ENCODE measurements around the gene VAMP8.

Gene VAMP8

GRCh38 chr2:85583667-85584353, 6.4 kb downstream of the VAMP8 start:
- peak overlapping the region; percentile 75 for H3K9ac ChIP-seq (ENCODE audit: low read depth, low read length)
- H4K20me1 ChIP-seq (ENCODE audit: insufficient read depth, low read length), result no peaks in the 10 kb centered on the region
- peak overlapping the region; percentile 28 to 80; a peak in 3 of 4 replicates for H3K4me3 ChIP-seq (ENCODE audit: low read depth in 1 of 2, low read length in 2 of 2)
- no peak for DNase-seq
- peaks cover 29% of the 10 kb centered on the region for H3K4me1 ChIP-seq (ENCODE audit: insufficient read depth, low read length)
- peaks cover 11% of the 10 kb centered on the region for H3K27me3 ChIP-seq (ENCODE audit: insufficient read depth, low read length, poor library complexity)
- H3K9me3 ChIP-seq (ENCODE audit: insufficient read depth, low read length, severe bottlenecking), result no peaks in the 10 kb centered on the region
- peak overlapping the region; percentile 86 for H3K4me2 ChIP-seq (ENCODE audit: insufficient read depth, low read length)
- H3K36me3 ChIP-seq (ENCODE audit: insufficient read depth, low read length), result no peaks in the 10 kb centered on the region
- peak overlapping the region; percentile 89 for H2AFZ ChIP-seq (ENCODE audit: low read depth, low read length)
- TF ChIP-seq, protein P1, sequence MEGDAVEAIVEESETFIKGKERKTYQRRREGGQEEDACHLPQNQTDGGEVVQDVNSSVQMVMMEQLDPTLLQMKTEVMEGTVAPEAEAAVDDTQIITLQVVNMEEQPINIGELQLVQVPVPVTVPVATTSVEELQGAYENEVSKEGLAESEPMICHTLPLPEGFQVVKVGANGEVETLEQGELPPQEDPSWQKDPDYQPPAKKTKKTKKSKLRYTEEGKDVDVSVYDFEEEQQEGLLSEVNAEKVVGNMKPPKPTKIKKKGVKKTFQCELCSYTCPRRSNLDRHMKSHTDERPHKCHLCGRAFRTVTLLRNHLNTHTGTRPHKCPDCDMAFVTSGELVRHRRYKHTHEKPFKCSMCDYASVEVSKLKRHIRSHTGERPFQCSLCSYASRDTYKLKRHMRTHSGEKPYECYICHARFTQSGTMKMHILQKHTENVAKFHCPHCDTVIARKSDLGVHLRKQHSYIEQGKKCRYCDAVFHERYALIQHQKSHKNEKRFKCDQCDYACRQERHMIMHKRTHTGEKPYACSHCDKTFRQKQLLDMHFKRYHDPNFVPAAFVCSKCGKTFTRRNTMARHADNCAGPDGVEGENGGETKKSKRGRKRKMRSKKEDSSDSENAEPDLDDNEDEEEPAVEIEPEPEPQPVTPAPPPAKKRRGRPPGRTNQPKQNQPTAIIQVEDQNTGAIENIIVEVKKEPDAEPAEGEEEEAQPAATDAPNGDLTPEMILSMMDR (IDR thresholded peaks at IDR 0.05; ENCODE audit: borderline replicate concordance, extremely low read depth, low read length, poor library complexity, severe bottlenecking), result no peak
- TF ChIP-seq EZH2 (IDR thresholded peaks at IDR 0.05; ENCODE audit: borderline replicate concordance, low read depth, low read length, severe bottlenecking), result no peak
- H3K27ac ChIP-seq (ENCODE audit: low read length), result peak overlapping the region; percentile 62
- peak; percentile 15; the same call in 2 of the 3 replicates for ATAC-seq (ENCODE audit: insufficient read depth, low read depth)
- H3K79me2 ChIP-seq (ENCODE audit: insufficient read depth, low read length), result peaks cover 10% of the 10 kb centered on the region; the same call in 1 of the 2 replicates

DNA sequence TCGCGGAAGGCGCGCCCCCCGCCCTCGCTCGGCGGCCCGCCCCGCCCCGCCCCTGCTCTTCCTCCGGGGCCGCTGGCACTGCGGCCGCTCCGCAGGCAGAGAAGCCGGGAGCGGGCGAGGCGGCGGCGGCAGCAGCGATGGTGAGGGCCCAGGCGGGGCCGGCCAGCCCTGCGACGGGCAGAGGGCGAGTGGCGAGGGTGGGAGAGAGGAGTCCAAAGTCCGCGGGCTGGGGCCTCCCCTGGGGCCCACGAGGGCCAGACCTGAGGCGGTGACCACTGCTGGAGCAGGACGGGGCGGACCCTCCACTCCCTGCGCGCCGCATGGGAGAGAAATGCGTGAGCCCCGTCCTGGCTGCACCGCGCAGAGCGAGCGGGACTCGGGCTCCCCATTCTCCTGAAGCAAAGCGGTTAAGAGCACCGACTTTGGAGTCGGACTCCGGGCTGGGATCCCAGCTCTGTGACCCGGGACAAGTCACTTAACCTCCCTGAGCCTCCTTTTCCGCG, 7.0 kb downstream of the VAMP8 start, which contains the start of gene VAMP5:
Gene VAMP5, plus strand, starts transcription at position 78 of the 503 bp plus-strand sequence. Its CDS starts 60 bp downstream, at position 138.
- no peaks in the 10 kb centered on the region for H3K9me3 ChIP-seq (ENCODE audit: insufficient read depth, low read length, severe bottlenecking)
- TF ChIP-seq, protein P1 (IDR thresholded peaks at IDR 0.05; ENCODE audit: borderline replicate concordance, extremely low read depth, low read length, poor library complexity, severe bottlenecking), result no peak
- TF ChIP-seq EZH2 (IDR thresholded peaks at IDR 0.05; ENCODE audit: borderline replicate concordance, low read depth, low read length, severe bottlenecking), result no peak
- H3K4me2 ChIP-seq (ENCODE audit: insufficient read depth, low read length), result peak within 1 kb of the TSS; percentile 86
- H3K4me1 ChIP-seq (ENCODE audit: insufficient read depth, low read length), result peaks cover 29% of the 10 kb centered on the region
- no peaks in the 10 kb centered on the region for H3K36me3 ChIP-seq (ENCODE audit: insufficient read depth, low read length)
- peak within 1 kb of the TSS; percentile 89 for H2AFZ ChIP-seq (ENCODE audit: low read depth, low read length)
- H3K27ac ChIP-seq (ENCODE audit: low read length), result peak within 1 kb of the TSS; percentile 70
- peak within 1 kb of the TSS; percentile 28 to 80; a peak in 3 of 4 replicates for H3K4me3 ChIP-seq (ENCODE audit: low read depth in 1 of 2, low read length in 2 of 2)
- H4K20me1 ChIP-seq (ENCODE audit: insufficient read depth, low read length), result no peaks in the 10 kb centered on the region
- peaks cover 6% of the 10 kb centered on the region for H3K27me3 ChIP-seq (ENCODE audit: insufficient read depth, low read length, poor library complexity)
- ATAC-seq (ENCODE audit: insufficient read depth, low read depth), result peak; percentile 74
- peak; percentile 71 for DNase-seq
- H3K9ac ChIP-seq (ENCODE audit: low read depth, low read length), result peak within 1 kb of the TSS; percentile 75
- peaks cover 10% of the 10 kb centered on the region; the same call in 1 of the 2 replicates for H3K79me2 ChIP-seq (ENCODE audit: insufficient read depth, low read length)

GRCh38 chr2:85584857-85585780, 7.7 kb downstream of the VAMP8 start:
- peak overlapping the region; percentile 86 for H3K4me2 ChIP-seq (ENCODE audit: insufficient read depth, low read length)
- TF ChIP-seq, protein P1 (IDR thresholded peaks at IDR 0.05; ENCODE audit: borderline replicate concordance, extremely low read depth, low read length, poor library complexity, severe bottlenecking), result no peak
- TF ChIP-seq EZH2 (IDR thresholded peaks at IDR 0.05; ENCODE audit: borderline replicate concordance, low read depth, low read length, severe bottlenecking), result no peak
- H3K9me3 ChIP-seq (ENCODE audit: insufficient read depth, low read length, severe bottlenecking), result no peaks in the 10 kb centered on the region
- peak overlapping the region; percentile 65 for H2AFZ ChIP-seq (ENCODE audit: low read depth, low read length)
- DNase-seq, result peak; percentile 58
- peaks cover 29% of the 10 kb centered on the region for H3K4me1 ChIP-seq (ENCODE audit: insufficient read depth, low read length)
- peak overlapping the region; percentile 70 for H3K27ac ChIP-seq (ENCODE audit: low read length)
- 0 out of 2 replicates have a peak, but pooled peaks cover 3% of the 10 kb centered on the region for H4K20me1 ChIP-seq (ENCODE audit: insufficient read depth, low read length)
- peaks cover 10% of the 10 kb centered on the region; the same call in 1 of the 2 replicates for H3K79me2 ChIP-seq (ENCODE audit: insufficient read depth, low read length)
- ATAC-seq (ENCODE audit: insufficient read depth, low read depth), result peak; percentile 70
- H3K9ac ChIP-seq (ENCODE audit: low read depth, low read length), result peak overlapping the region; percentile 75
- H3K4me3 ChIP-seq (ENCODE audit: low read depth in 1 of 2, low read length in 2 of 2), result peak overlapping the region; percentile 28 to 80; a peak in 3 of 4 replicates
- no peaks in the 10 kb centered on the region for H3K36me3 ChIP-seq (ENCODE audit: insufficient read depth, low read length)
- peaks cover 3% of the 10 kb centered on the region for H3K27me3 ChIP-seq (ENCODE audit: insufficient read depth, low read length, poor library complexity)
